Erythroblast (primary cell): Measurements from ENCODE around the gene GATAD2B.

Experiments used
- GATA1 ChIP-seq: IDR thresholded peaks from 2 replicates; pipeline ENCODE4 v1.6.1; 2011; ENCODE audit warnings: low read depth, mild to moderate bottlenecking, control low read depth, low read length, moderate library complexity
- POLR2A ChIP-seq: IDR thresholded peaks from 2 replicates; pipeline ENCODE4 v1.6.1; 2011; ENCODE audit warnings: mild to moderate bottlenecking, low read length

DNA sequence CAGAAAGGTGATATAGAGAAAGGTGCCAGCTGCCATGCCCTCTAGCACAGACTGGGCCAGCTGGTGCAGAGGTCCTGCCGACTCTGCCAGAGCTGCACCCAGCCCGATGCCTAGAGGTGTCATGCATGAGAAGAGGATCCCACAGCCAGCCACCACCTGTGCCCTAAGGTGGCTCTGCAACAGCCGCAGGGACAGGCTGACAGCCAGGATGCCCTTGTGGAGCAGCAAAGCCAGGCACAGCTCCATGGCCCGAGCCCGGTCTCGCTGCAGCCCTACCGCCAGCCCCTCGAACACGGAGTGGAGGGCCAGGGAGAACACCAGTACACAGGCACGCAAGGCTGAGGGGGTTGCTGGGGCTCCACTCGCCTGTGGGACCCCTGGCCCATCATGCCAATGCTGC is 37.4 kb upstream of the GATAD2B start:
- TF ChIP-seq POLR2A = no peak
- no peak for TF ChIP-seq GATA1
